A549 (cell line): Measurements from ENCODE around the gene EFHD1. TPM values are rescaled to one million over a fixed set of nuclear protein-coding genes. Genes with fewer than 3 reads are reported as not detected.

Source experiments
- ATAC-seq, 2 experiments: fragments of 200-7000 bp in 1 of 2; fragments of >200 bp in 1 of 2; cut with Nextera tagmentation in 1 of 2; cut with Tn5 transposase in 1 of 2; 3 replicates each; pipeline versions ENCODE4 v1.8.0 to v1.9.1; 2018 to 2020; ENCODE audit warnings: mild to moderate bottlenecking in 1 of 2, moderate library complexity in 1 of 2
- CTCF ChIA-PET: fragments of 300-600 bp; sonication (Branson Sonifier 250); formaldehyde crosslinking; extraction: SDS; loops from one replicate; lab custom pipeline; 2021; ENCODE audit warnings: antibody characterized with exemption, inconsistent platforms; lab: Yijun Ruan, JAX
- POLR2A ChIA-PET: fragments of 350-600 bp; formaldehyde crosslinking; extraction: SDS; loops from one replicate; lab custom pipeline; 2021; ENCODE audit warnings: antibody characterized with exemption, inconsistent platforms; lab: Yijun Ruan, JAX
- DNase-seq, 2 experiments: peaks; one replicate each; pipeline versions ENCODE4 v3.0.0 to v3.0.0-alpha.2; 2011 to 2016; ENCODE audit warnings: low read depth in 1 of 2, low spot score in 1 of 2
- FAIRE-seq: peaks from 2 replicates; lab custom pipeline; 2011; peaks lifted over from hg19 to GRCh38; lab: Jason Lieb, UNC
- H3K27ac ChIP-seq, 2 experiments: fragments of >200 bp; sonication (Bioruptor Twin); formaldehyde crosslinking; 3 replicates each; pipeline ENCODE4 v1.5.1; 2016 to 2017
- H3K4me1 ChIP-seq: fragments of >200 bp; sonication (Bioruptor Twin); formaldehyde crosslinking; 3 replicates; pipeline ENCODE4 v1.6.1; 2016
- H3K4me2 ChIP-seq: fragments of >200 bp; sonication (Bioruptor Twin); formaldehyde crosslinking; 3 replicates; pipeline ENCODE4 v1.6.1; 2016
- H3K4me3 ChIP-seq: fragments of >200 bp; sonication (Bioruptor Twin); formaldehyde crosslinking; 3 replicates; pipeline ENCODE4 v1.5.1; 2016
- H3K9me3 ChIP-seq: fragments of >200 bp; sonication (Bioruptor Twin); formaldehyde crosslinking; 3 replicates; pipeline ENCODE4 v1.6.1; 2016
- BCL3 ChIP-seq: fragments of >200 bp; sonication (Bioruptor Twin); formaldehyde crosslinking; IDR thresholded peaks from 3 replicates; pipeline ENCODE4 v1.6.1; 2016
- CBX8 ChIP-seq: fragments of 200-600 bp; sonication (generic); IDR thresholded peaks from 2 replicates; pipeline ENCODE4 v1.6.1; 2016
- FOSB ChIP-seq: fragments of 250-450 bp; sonication (Bioruptor Pico); IDR thresholded peaks from 2 replicates; pipeline ENCODE4 v1.5.0; 2020; ENCODE audit warnings: mild to moderate bottlenecking, moderate library complexity
- HDAC2 ChIP-seq: fragments of 200-600 bp; sonication (generic); IDR thresholded peaks from 2 replicates; pipeline ENCODE4 v1.6.1; 2016
- HES2 ChIP-seq: fragments of >200 bp; sonication (Bioruptor Twin); formaldehyde crosslinking; IDR thresholded peaks from 2 replicates; pipeline ENCODE4 v1.6.1; 2016
- HOXA7 ChIP-seq: fragments of 250-450 bp; sonication (Bioruptor Pico); IDR thresholded peaks from 2 replicates; pipeline ENCODE4 v1.5.0; 2020; ENCODE audit warnings: mild to moderate bottlenecking, moderate library complexity
- HOXB13 ChIP-seq: fragments of 250-450 bp; sonication (Bioruptor Pico); IDR thresholded peaks from 2 replicates; pipeline ENCODE4 v1.5.0; 2020; ENCODE audit warnings: low read depth, mild to moderate bottlenecking, moderate library complexity
- JUNB ChIP-seq: fragments of >200 bp; sonication (Bioruptor Twin); formaldehyde crosslinking; IDR thresholded peaks from 2 replicates; pipeline ENCODE4 v1.6.1; 2016
- KDM1A ChIP-seq: fragments of 200-600 bp; sonication (generic); IDR thresholded peaks from 2 replicates; pipeline ENCODE4 v1.6.1; 2016; ENCODE audit warnings: low read depth, mild to moderate bottlenecking
- KDM5A ChIP-seq: fragments of 200-600 bp; sonication (generic); IDR thresholded peaks from 2 replicates; pipeline ENCODE4 v1.6.1; 2016; ENCODE audit warnings: antibody characterized with exemption, mild to moderate bottlenecking
- POLR2A ChIP-seq: IDR thresholded peaks from 2 replicates; pipeline ENCODE4 v1.6.1; 2012; ENCODE audit warnings: mild to moderate bottlenecking, low read length
- RAD21 ChIP-seq, 2 experiments: fragments of >200 bp in 1 of 2; sonication (Bioruptor Twin) in 1 of 2; formaldehyde crosslinking in 1 of 2; IDR thresholded peaks in 1 of 2; conservative IDR thresholded peaks in 1 of 2; 2 replicates in 1 of 2; 3 replicates in 1 of 2; pipeline ENCODE4 v1.6.1; 2012 to 2018; ENCODE audit warnings: inconsistent platforms in 1 of 2
- RARB ChIP-seq: fragments of 250-450 bp; sonication (Bioruptor Pico); IDR thresholded peaks from 2 replicates; pipeline ENCODE4 v1.8.0; 2021; ENCODE audit warnings: mild to moderate bottlenecking, moderate library complexity
- RFX5 ChIP-seq: fragments of 450-650 bp; IDR thresholded peaks from 2 replicates; pipeline ENCODE4 v1.7.1; 2014; ENCODE audit warnings: antibody characterized with exemption, mild to moderate bottlenecking, moderate library complexity
- RNF2 ChIP-seq: fragments of 200-600 bp; sonication (generic); IDR thresholded peaks from 2 replicates; pipeline ENCODE4 v1.6.1; 2016; ENCODE audit warnings: low read depth, mild to moderate bottlenecking, antibody characterized with exemption, moderate library complexity, borderline replicate concordance
- SMC3 ChIP-seq: fragments of >200 bp; sonication (Bioruptor Twin); formaldehyde crosslinking; IDR thresholded peaks from 3 replicates; pipeline ENCODE4 v1.6.1; 2018; ENCODE audit warnings: inconsistent platforms
- SREBF2 ChIP-seq: fragments of 450-650 bp; IDR thresholded peaks from 2 replicates; pipeline ENCODE4 v1.6.1; 2014; ENCODE audit warnings: mild to moderate bottlenecking, moderate library complexity
- TP53 ChIP-seq: fragments of 250-450 bp; sonication (Bioruptor Pico); IDR thresholded peaks from 2 replicates; pipeline ENCODE4 v1.5.0; 2021; ENCODE audit warnings: mild to moderate bottlenecking, moderate library complexity
- ZSCAN20 ChIP-seq: fragments of 250-450 bp; sonication (Bioruptor Pico); IDR thresholded peaks from 2 replicates; pipeline ENCODE4 v1.8.0; 2022; ENCODE audit warnings: mild to moderate bottlenecking, moderate library complexity
- WGBS: methylation state at CpG from one replicate; pipeline ENCODE4 v1.1.6; 2017; ENCODE audit errors: missing lambda C conversion rate; 5-methylcytosine and 5-hydroxymethylcytosine counted together
- polyA plus RNA-seq, 4 experiments: library from polyadenylated mRNA; depleted of rRNA in 3 of 4; stranded (reverse); fragments of >200 nt; fragmentation: RNase III in 1 of 4; extraction: RNeasy Plus Mini Kit Qiagen cat#74134 plus additional on column Dnase treatment in 1 of 4; gene quantifications; 2 replicates in 3 of 4; 3 replicates in 1 of 4; pipeline ENCODE4 v1.2.3, GENCODE V29; 2011 to 2017
- TF ChIP-seq, protein P1 (sequence below): fragments of 450-650 bp; IDR thresholded peaks from 2 replicates; pipeline ENCODE4 v1.6.1; 2014; ENCODE audit warnings: antibody characterized with exemption
- TF ChIP-seq, protein P2 (sequence below): fragments of >200 bp; sonication (Bioruptor Twin); formaldehyde crosslinking; IDR thresholded peaks from 3 replicates; pipeline ENCODE4 v1.5.1; 2016

Gene EFHD1
- polyA plus RNA-seq, 2 of the 4 experiments (the other 2 are of a cell fraction), result 1.5 to 2.3 TPM

- CTCF ChIA-PET, result interaction anchor here (1.3 to 2.9 kb wide), 5 partner anchors 10 to 63 kb away, joined by 4 to 14 read pairs (median 7); partner anchors contain the start of gene EFHD1
- H3K4me3 ChIP-seq, result no peak overlapping the region
- no peak for FAIRE-seq
- 80% methylated on average over 10 of the region's 10 CpGs for WGBS
- H3K27ac ChIP-seq, result no peak overlapping the region
- H3K4me2 ChIP-seq, result no peak overlapping the region
- POLR2A ChIA-PET, result no interaction called here
- no peak for ATAC-seq
- TF ChIP-seq BCL3, result no peak
- TF ChIP-seq, protein P1, sequence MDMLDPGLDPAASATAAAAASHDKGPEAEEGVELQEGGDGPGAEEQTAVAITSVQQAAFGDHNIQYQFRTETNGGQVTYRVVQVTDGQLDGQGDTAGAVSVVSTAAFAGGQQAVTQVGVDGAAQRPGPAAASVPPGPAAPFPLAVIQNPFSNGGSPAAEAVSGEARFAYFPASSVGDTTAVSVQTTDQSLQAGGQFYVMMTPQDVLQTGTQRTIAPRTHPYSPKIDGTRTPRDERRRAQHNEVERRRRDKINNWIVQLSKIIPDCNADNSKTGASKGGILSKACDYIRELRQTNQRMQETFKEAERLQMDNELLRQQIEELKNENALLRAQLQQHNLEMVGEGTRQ, result no peak
- TF ChIP-seq RFX5, result no peak
- TF ChIP-seq CBX8, result no peak
- TF ChIP-seq POLR2A, result no peak
- H3K4me1 ChIP-seq, result peaks cover 10% of the 10 kb centered on the region; the same call in 2 of the 3 replicates
- no peaks in the 10 kb centered on the region for H3K9me3 ChIP-seq
- no peak for DNase-seq
These were observed 34.7 kb downstream of the EFHD1 start for GRCh38 chr2:232667989-232668583.

- ChIA-PET CTCF (interaction anchor here (0.6 to 2.9 kb wide), 8 partner anchors 8 to 106 kb away, joined by 3 to 14 read pairs (median 4); partner anchors contain the start of gene EFHD1), POLR2A (no interaction called here)
- FAIRE-seq, result no peak
- peak in 1 of 2 experiments; percentile 32 for DNase-seq
- H3K4me3 ChIP-seq, result no peak overlapping the region
- 60% methylated on average over 13 of the region's 17 CpGs for WGBS
- TF ChIP-seq BCL3, result no peak
- no peak for TF ChIP-seq SREBF2
- peak; percentile 25; the same call in 2 of the 3 replicates for TF ChIP-seq SMC3
- no peak for TF ChIP-seq TP53
- TF ChIP-seq HOXB13 (CRISPR knock-in tag), result no peak
- peak; percentile 33 to 49; a peak in 4 of 5 replicates for TF ChIP-seq RAD21 (conservative IDR thresholded peaks at IDR 0.05 in 1 of 2, IDR thresholded peaks at IDR 0.05 in 1 of 2)
- no peak for TF ChIP-seq ZSCAN20 (CRISPR knock-in tag)
- no peak for TF ChIP-seq FOSB
- no peak for TF ChIP-seq HES2
- TF ChIP-seq, protein P1, result no peak
- no peak for TF ChIP-seq RARB (CRISPR knock-in tag)
- TF ChIP-seq HDAC2, result no peak
- no peak for TF ChIP-seq KDM5A
- no peak for TF ChIP-seq JUNB
- TF ChIP-seq RNF2, result no peak
- TF ChIP-seq POLR2A, result no peak
- TF ChIP-seq HOXA7 (CRISPR knock-in tag), result no peak
- TF ChIP-seq, protein P2, sequence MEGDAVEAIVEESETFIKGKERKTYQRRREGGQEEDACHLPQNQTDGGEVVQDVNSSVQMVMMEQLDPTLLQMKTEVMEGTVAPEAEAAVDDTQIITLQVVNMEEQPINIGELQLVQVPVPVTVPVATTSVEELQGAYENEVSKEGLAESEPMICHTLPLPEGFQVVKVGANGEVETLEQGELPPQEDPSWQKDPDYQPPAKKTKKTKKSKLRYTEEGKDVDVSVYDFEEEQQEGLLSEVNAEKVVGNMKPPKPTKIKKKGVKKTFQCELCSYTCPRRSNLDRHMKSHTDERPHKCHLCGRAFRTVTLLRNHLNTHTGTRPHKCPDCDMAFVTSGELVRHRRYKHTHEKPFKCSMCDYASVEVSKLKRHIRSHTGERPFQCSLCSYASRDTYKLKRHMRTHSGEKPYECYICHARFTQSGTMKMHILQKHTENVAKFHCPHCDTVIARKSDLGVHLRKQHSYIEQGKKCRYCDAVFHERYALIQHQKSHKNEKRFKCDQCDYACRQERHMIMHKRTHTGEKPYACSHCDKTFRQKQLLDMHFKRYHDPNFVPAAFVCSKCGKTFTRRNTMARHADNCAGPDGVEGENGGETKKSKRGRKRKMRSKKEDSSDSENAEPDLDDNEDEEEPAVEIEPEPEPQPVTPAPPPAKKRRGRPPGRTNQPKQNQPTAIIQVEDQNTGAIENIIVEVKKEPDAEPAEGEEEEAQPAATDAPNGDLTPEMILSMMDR, result peak; percentile 28; the same call in 2 of the 3 replicates
- TF ChIP-seq KDM1A, result no peak
- H3K4me1 ChIP-seq, result peaks cover 10% of the 10 kb centered on the region; the same call in 2 of the 3 replicates
- no peak overlapping the region for H3K4me2 ChIP-seq
- ATAC-seq, result peak; percentile 64 to 77; a peak in 5 of 6 replicates
- H3K27ac ChIP-seq, result no peak overlapping the region
- no peaks in the 10 kb centered on the region for H3K9me3 ChIP-seq
These were observed 35.5 kb downstream of the EFHD1 start for GRCh38 chr2:232668805-232669444.
